ENCODE data around the gene ATP1A4. TPM values are rescaled to one million over a fixed set of nuclear protein-coding genes. Genes with fewer than 3 reads are reported as not detected.

The ATP1A4 gene
- polyA plus RNA-seq, 3 donors = 1.00 to 16.0 TPM; not detected in 1

DNA sequence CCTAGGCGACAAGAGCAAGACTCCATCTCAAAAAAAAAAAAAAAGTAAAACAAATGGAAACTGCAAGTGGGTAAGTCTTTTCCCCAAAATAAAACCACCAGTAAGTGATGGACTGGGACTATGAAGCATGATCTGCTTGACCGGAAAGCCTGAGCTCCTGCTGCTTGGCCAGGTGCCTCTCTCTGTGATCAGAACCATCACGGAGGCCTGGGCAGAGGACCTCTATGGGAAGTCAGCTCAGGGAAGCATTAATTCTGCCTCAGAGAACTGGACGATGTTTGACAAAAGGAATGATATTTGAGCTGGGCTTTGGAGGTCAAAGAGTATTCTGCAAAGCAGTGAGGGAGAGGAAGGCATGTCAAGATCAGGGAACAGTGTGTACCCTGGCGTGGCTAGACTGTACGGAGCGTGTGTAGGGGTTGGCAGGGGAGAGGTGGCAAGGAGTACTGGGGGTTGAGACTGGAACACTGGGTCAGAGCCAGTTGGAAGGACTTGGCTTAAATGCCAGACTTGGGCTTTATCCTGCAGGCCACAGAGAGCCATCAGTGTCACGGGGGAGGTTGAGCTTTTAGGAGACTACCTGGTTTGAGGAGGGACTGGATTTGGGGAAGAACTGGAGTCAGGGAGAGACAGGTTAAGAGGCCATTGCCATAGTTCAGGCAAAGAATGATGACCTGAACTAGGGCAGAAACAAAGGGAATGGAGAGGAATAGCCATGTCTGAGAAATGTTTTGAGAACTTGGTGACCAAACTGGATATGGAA, 19.4 kb upstream of the ATP1A4 start:
- H3K9me3 ChIP-seq (replicated peaks in 1 of 2; ENCODE audit: control insufficient read depth in 1 of 2, insufficient read depth in 1 of 2, low read length in 2 of 2) = no peaks in the 10 kb centered on the region
- peak overlapping the region in 1 of 7 donors; percentile 30 for H3K27ac Mint-ChIP-seq
- no peak overlapping the region for H2AFZ ChIP-seq (ENCODE audit: insufficient read depth, low read depth, low read length, poor library complexity, severe bottlenecking)
- WGBS (ENCODE audit: insufficient coverage) = 94% methylated on average over 7 of the region's 8 CpGs
- no peaks in the 10 kb centered on the region for H3K36me3 Mint-ChIP-seq
- DNase-seq = no peak
- no peaks in the 10 kb centered on the region for H3K79me2 ChIP-seq (ENCODE audit: insufficient read depth, low read length)
- no peak overlapping the region for H3K4me3 ChIP-seq (replicated peaks in 1 of 3; ENCODE audit: low read depth in 2 of 3, low read length in 3 of 3)
- peaks cover 12 to 13% of the 10 kb centered on the region in 2 donors for H3K4me1 ChIP-seq (ENCODE audit: control insufficient read depth in 1 of 2, insufficient read depth in 2 of 2, low read length in 2 of 2)
- no peak overlapping the region for H3K9ac ChIP-seq (ENCODE audit: insufficient read depth, low read length, poor library complexity, severe bottlenecking)
- H3K4me1 Mint-ChIP-seq = peaks cover 9% of the 10 kb centered on the region
- no peaks in the 10 kb centered on the region for H3K36me3 ChIP-seq (replicated peaks in 1 of 2; ENCODE audit: control insufficient read depth in 1 of 2, insufficient read depth in 2 of 2, low read length in 2 of 2)
- H4K20me1 ChIP-seq (ENCODE audit: insufficient read depth, low read length) = no peaks in the 10 kb centered on the region
- no peak overlapping the region for H3K27ac ChIP-seq (ENCODE audit: low read depth in 1 of 2, low read length in 2 of 2)
- intact Hi-C loops (cut with micrococcal nuclease) = no loop called here
- TF ChIP-seq, protein P1, sequence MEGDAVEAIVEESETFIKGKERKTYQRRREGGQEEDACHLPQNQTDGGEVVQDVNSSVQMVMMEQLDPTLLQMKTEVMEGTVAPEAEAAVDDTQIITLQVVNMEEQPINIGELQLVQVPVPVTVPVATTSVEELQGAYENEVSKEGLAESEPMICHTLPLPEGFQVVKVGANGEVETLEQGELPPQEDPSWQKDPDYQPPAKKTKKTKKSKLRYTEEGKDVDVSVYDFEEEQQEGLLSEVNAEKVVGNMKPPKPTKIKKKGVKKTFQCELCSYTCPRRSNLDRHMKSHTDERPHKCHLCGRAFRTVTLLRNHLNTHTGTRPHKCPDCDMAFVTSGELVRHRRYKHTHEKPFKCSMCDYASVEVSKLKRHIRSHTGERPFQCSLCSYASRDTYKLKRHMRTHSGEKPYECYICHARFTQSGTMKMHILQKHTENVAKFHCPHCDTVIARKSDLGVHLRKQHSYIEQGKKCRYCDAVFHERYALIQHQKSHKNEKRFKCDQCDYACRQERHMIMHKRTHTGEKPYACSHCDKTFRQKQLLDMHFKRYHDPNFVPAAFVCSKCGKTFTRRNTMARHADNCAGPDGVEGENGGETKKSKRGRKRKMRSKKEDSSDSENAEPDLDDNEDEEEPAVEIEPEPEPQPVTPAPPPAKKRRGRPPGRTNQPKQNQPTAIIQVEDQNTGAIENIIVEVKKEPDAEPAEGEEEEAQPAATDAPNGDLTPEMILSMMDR (IDR thresholded peaks at IDR 0.05) = no peak
- H3K4me3 Mint-ChIP-seq = no peak overlapping the region
- H3K9me3 Mint-ChIP-seq = peaks cover 0 to 1% (median 0%) of the 10 kb centered on the region in 7 donors
- H3K27me3 Mint-ChIP-seq (ENCODE audit: low read depth in 3 of 3) = peaks cover 9 to 11% (median 10%) of the 10 kb centered on the region in 3 donors
- H3K27me3 ChIP-seq (ENCODE audit: control insufficient read depth in 2 of 2, insufficient read depth in 2 of 2, low read length in 2 of 2) = no peaks in the 10 kb centered on the region
- H3K4me2 ChIP-seq (replicated peaks; ENCODE audit: extremely low read depth, low read length, poor library complexity, severe bottlenecking) = no peak overlapping the region

DNA sequence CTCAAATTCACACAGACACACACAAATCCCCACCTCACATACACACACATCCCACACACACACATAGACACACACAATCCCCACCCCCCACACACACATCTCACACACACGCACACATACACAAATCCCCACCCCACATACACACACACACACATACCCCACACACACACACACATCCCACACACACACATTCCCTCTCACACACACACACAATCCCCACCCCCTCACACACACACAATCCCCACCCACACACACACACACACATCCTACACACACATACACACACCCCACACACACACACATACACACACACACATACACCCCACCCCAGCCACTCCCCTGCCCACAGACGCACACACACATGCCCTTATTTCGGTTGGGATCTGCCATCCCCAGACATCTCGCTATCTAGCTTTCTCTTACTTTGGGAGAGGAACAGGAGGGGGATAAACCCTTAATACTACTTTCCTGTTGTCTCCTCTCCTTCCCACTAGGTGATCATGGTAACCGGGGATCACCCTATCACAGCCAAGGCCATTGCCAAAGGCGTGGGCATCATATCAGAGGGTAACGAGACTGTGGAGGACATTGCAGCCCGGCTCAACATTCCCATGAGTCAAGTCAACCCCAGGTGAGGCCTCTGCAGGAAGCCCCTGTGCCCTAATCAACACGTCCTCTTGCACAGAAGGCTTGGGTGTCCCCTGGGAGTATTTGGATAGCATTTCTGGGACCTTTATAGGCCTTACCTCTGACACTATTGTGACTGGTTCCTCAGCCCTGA, 17.2 kb upstream of the ATP1A4 start:
- intact Hi-C loops (cut with micrococcal nuclease) = no loop called here
- Histone ChIP-seq H3K4me3 (replicated peaks in 1 of 3; ENCODE audit: low read depth in 2 of 3, low read length in 3 of 3) (no peak overlapping the region), H2AFZ (ENCODE audit: insufficient read depth, low read depth, low read length, poor library complexity, severe bottlenecking) (peak overlapping the region; percentile 0), H3K27me3 (ENCODE audit: control insufficient read depth in 2 of 2, insufficient read depth in 2 of 2, low read length in 2 of 2) (no peaks in the 10 kb centered on the region), H3K4me2 (replicated peaks; ENCODE audit: extremely low read depth, low read length, poor library complexity, severe bottlenecking) (no peak overlapping the region), H3K36me3 (replicated peaks in 1 of 2; ENCODE audit: control insufficient read depth in 1 of 2, insufficient read depth in 2 of 2, low read length in 2 of 2) (no peaks in the 10 kb centered on the region), H4K20me1 (ENCODE audit: insufficient read depth, low read length) (no peaks in the 10 kb centered on the region), H3K27ac (ENCODE audit: low read depth in 1 of 2, low read length in 2 of 2) (no peak overlapping the region), H3K9ac (ENCODE audit: insufficient read depth, low read length, poor library complexity, severe bottlenecking) (no peak overlapping the region), H3K79me2 (ENCODE audit: insufficient read depth, low read length) (no peaks in the 10 kb centered on the region), H3K9me3 (replicated peaks in 1 of 2; ENCODE audit: control insufficient read depth in 1 of 2, insufficient read depth in 1 of 2, low read length in 2 of 2) (no peaks in the 10 kb centered on the region), H3K4me1 (ENCODE audit: control insufficient read depth in 1 of 2, insufficient read depth in 2 of 2, low read length in 2 of 2) (peaks cover 12 to 13% of the 10 kb centered on the region in 2 donors)
- H3K27me3 Mint-ChIP-seq (ENCODE audit: low read depth in 3 of 3) = peaks cover 10% of the 10 kb centered on the region in 3 donors
- 100% methylated on average over 3 of the region's 9 CpGs for WGBS (ENCODE audit: insufficient coverage)
- TF ChIP-seq, protein P1 (IDR thresholded peaks at IDR 0.05) = no peak
- H3K27ac Mint-ChIP-seq = peak overlapping the region in 1 of 7 donors; percentile 26
- H3K4me3 Mint-ChIP-seq = no peak overlapping the region
- DNase-seq = no peak
- no peaks in the 10 kb centered on the region for H3K36me3 Mint-ChIP-seq
- H3K9me3 Mint-ChIP-seq = peaks cover 0 to 1% (median 0%) of the 10 kb centered on the region in 7 donors
- H3K4me1 Mint-ChIP-seq = peaks cover 9% of the 10 kb centered on the region
